ENCODE data around the gene ACTR1A. TPM values are rescaled to one million over a fixed set of nuclear protein-coding genes. Genes with fewer than 3 reads are reported as not detected.
A peak's percentile ranks its signal among the peaks of the same experiment; 100 is the strongest.

ACTR1A gene
- total RNA-seq, 4 donors from 2014 or later = 77.7 to 131 (median 106) TPM

DNA sequence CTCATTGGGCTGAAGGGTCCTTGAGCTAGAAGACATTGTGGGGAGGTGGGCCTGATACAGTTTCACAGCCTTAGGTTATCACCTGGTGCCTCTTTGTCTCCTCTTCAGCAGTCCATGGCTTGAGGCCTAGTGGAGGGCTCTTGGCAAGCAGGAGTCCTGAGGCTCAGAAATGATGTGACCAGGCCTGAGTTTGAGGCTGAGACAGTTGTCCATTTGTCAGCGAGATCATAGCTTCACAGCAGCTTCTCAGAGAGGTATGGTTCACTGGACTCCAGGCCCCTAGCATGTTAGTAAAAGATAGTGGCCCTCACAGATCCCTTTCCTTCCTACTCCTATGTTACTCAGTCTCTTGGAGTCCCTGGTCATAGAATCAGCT, 20.4 kb upstream of the ACTR1A start:
- intact Hi-C loops (cut with DNase I; ENCODE audit: low total_unique reads) = no loop called here
- peak in 1 of 2 donors; percentile 32 for DNase-seq (ENCODE audit: low spot score in 2 of 2)
- no peak for TF ChIP-seq POLR2A (IDR thresholded peaks at IDR 0.05)
- TF ChIP-seq, protein P1, sequence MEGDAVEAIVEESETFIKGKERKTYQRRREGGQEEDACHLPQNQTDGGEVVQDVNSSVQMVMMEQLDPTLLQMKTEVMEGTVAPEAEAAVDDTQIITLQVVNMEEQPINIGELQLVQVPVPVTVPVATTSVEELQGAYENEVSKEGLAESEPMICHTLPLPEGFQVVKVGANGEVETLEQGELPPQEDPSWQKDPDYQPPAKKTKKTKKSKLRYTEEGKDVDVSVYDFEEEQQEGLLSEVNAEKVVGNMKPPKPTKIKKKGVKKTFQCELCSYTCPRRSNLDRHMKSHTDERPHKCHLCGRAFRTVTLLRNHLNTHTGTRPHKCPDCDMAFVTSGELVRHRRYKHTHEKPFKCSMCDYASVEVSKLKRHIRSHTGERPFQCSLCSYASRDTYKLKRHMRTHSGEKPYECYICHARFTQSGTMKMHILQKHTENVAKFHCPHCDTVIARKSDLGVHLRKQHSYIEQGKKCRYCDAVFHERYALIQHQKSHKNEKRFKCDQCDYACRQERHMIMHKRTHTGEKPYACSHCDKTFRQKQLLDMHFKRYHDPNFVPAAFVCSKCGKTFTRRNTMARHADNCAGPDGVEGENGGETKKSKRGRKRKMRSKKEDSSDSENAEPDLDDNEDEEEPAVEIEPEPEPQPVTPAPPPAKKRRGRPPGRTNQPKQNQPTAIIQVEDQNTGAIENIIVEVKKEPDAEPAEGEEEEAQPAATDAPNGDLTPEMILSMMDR (IDR thresholded peaks at IDR 0.05) = no peak
- H3K4me3 ChIP-seq (ENCODE audit: low read depth, poor library complexity, severe bottlenecking) = no peak overlapping the region
- 100% methylated on average over 1 of the region's 1 CpG for WGBS, 2 donors

GRCh38 chr10:102519246-102519825, 16.8 kb upstream of the ACTR1A start:
- peak in 1 of 2 donors; percentile 3 for DNase-seq (ENCODE audit: low spot score in 2 of 2)
- TF ChIP-seq, protein P1 (IDR thresholded peaks at IDR 0.05) = no peak
- no peak for TF ChIP-seq POLR2A (IDR thresholded peaks at IDR 0.05)
- WGBS, 2 donors = 87 to 88% methylated on average over 12 of the region's 12 CpGs
- no peak overlapping the region for H3K4me3 ChIP-seq (ENCODE audit: low read depth, poor library complexity, severe bottlenecking)
- intact Hi-C loops (cut with DNase I; ENCODE audit: low total_unique reads) = no loop called here

GRCh38 chr10:102517553-102517952, 15.0 kb upstream of the ACTR1A start:
- WGBS, 2 donors = 75 to 77% methylated on average over 3 of the region's 3 CpGs
- H3K4me3 ChIP-seq (ENCODE audit: low read depth, poor library complexity, severe bottlenecking) = no peak overlapping the region
- no peak for DNase-seq (ENCODE audit: low spot score in 2 of 2)
- TF ChIP-seq, protein P1 (IDR thresholded peaks at IDR 0.05) = no peak
- no peak for TF ChIP-seq POLR2A (IDR thresholded peaks at IDR 0.05)
- intact Hi-C loops (cut with DNase I; ENCODE audit: low total_unique reads) = no loop called here

GRCh38 chr10:102515724-102516123, 13.2 kb upstream of the ACTR1A start:
- DNase-seq (ENCODE audit: low spot score in 2 of 2) = no peak
- intact Hi-C loops (cut with DNase I; ENCODE audit: low total_unique reads) = no loop called here
- no peak overlapping the region for H3K4me3 ChIP-seq (ENCODE audit: low read depth, poor library complexity, severe bottlenecking)
- WGBS, 2 donors = 96 to 98% methylated on average over 3 of the region's 3 CpGs
- TF ChIP-seq, protein P1 (IDR thresholded peaks at IDR 0.05) = no peak
- TF ChIP-seq POLR2A (IDR thresholded peaks at IDR 0.05) = no peak

DNA sequence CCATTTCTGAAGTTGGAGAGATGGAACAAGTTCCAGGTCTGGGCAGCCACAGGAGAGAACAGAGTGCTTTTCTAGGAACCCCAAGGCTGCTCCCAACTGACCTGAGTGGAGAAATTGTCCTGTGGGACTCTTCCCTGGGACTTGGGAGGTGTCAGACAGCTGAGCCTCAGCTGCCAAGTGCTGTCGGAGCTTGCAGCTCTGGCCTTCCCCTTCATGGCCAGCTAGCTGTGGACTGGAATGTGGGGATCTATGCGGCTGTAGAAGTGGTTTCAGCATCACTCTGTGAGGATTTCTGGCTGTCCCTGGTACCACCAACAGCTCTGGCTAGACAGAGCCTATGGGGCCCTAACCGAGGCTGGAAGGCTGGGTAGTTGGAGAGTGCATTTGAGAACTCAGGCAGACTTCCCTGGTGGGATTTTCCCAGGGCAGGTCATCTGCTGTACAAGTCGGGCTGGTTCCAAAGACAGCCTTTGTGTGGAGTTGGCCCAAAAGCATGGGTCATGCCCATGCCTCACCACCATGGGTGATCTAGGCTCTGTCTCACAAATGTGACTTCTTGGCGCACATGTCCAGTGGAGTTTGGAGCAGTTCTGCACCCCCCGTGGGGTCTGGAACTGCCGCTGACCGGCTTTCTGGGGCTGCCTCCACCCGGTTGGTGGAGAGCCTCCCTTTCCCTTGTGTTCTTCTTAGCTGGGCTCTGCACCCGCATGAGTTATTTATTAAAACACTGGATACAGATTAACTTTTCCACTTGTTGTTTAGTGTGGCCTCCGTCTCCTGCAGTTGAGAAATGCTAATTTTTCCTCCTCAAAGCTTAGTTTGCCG, 12.2 kb upstream of the ACTR1A start:
- H3K4me3 ChIP-seq (ENCODE audit: low read depth, poor library complexity, severe bottlenecking) = no peak overlapping the region
- DNase-seq (ENCODE audit: low spot score in 2 of 2) = peak in 1 of 2 donors; percentile 70
- TF ChIP-seq, protein P1 (IDR thresholded peaks at IDR 0.05) = no peak
- no peak for TF ChIP-seq POLR2A (IDR thresholded peaks at IDR 0.05)
- intact Hi-C loops (cut with DNase I; ENCODE audit: low total_unique reads) = no loop called here
- WGBS, 2 donors = 67 to 69% methylated on average over 11 to 12 of the region's 12 CpGs
